Measurements from ENCODE around the gene WNT7B. TPM values are rescaled to one million over a fixed set of nuclear protein-coding genes. Genes with fewer than 3 reads are reported as not detected.

WNT7B gene
- total and polyA plus RNA-seq, 2 donors (not counting 1 experiment from before 2014, with no cell fraction given), result 0.22 to 0.67 TPM

GRCh38 chr22:45896964-45897538, 79.9 kb downstream of the WNT7B start:
- ATAC-seq (ENCODE audit: low read depth) (no peak), DNase-seq (no peak)
- TF ChIP-seq EZH2 (IDR thresholded peaks at IDR 0.05; ENCODE audit: borderline replicate concordance, insufficient read depth, low read depth, low read length, poor library complexity, severe bottlenecking) (no peak), CTCF (IDR thresholded peaks at IDR 0.05) (no peak)
- no peaks in the 10 kb centered on the region for H3K4me1 ChIP-seq (ENCODE audit: control insufficient read depth in 2 of 2, insufficient read depth in 2 of 2, low read length in 2 of 2)
- no peak overlapping the region for H2AFZ ChIP-seq (ENCODE audit: insufficient read depth, low read depth, low read length, poor library complexity, severe bottlenecking)
- H4K20me1 ChIP-seq (ENCODE audit: control insufficient read depth, insufficient read depth, low read length, poor library complexity, severe bottlenecking), result no peaks in the 10 kb centered on the region
- intact Hi-C loops (cut with micrococcal nuclease), result no loop called here
- POLR2A ChIA-PET, result no interaction called here
- no peaks in the 10 kb centered on the region for H3K9me3 ChIP-seq (ENCODE audit: control extremely low read depth in 1 of 3, control insufficient read depth in 2 of 3, insufficient read depth in 1 of 3, low read length in 2 of 3)
- peaks cover 0 to 20% (median 0%) of the 10 kb centered on the region in 4 experiments for H3K27me3 ChIP-seq (replicated peaks in 1 of 4; ENCODE audit: control extremely low read depth in 1 of 4, control insufficient read depth in 3 of 4, insufficient read depth in 4 of 4, low read length in 3 of 4)
- Mint-ChIP-seq H3K4me3 (no peak overlapping the region), H3K27me3 (peaks cover 26% of the 10 kb centered on the region), H3K27ac (no peak overlapping the region), H3K9me3 (ENCODE audit: insufficient read depth) (no peaks in the 10 kb centered on the region), H3K4me1 (no peaks in the 10 kb centered on the region)
- H3K4me3 ChIP-seq (ENCODE audit: control extremely low read depth in 1 of 5, extremely low read depth in 1 of 5, insufficient read depth in 1 of 5, low read depth in 2 of 5, low read length in 4 of 5), result no peak overlapping the region
- H3K4me2 ChIP-seq (replicated peaks; ENCODE audit: low read depth, low read length, poor library complexity, severe bottlenecking), result no peak overlapping the region
- H3K79me2 ChIP-seq (ENCODE audit: control insufficient read depth, insufficient read depth, low read length), result no peaks in the 10 kb centered on the region
- H3K27ac ChIP-seq (ENCODE audit: low read length in 2 of 2), result no peak overlapping the region
- H3K36me3 ChIP-seq (replicated peaks in 1 of 2; ENCODE audit: control extremely low read depth in 1 of 2, control insufficient read depth in 1 of 2, extremely low read depth in 1 of 2, insufficient read depth in 2 of 2, low read length in 1 of 2), result no peaks in the 10 kb centered on the region
- CTCF ChIA-PET, result no interaction called here
- no peak overlapping the region for H3K9ac ChIP-seq (ENCODE audit: low read length)
- 69% methylated on average over 2 of the region's 5 CpGs for WGBS (ENCODE audit: insufficient coverage)

GRCh38 chr22:45896153-45896951, 80.6 kb downstream of the WNT7B start:
- Mint-ChIP-seq H3K4me1 (no peaks in the 10 kb centered on the region), H3K9me3 (ENCODE audit: insufficient read depth) (no peaks in the 10 kb centered on the region), H3K27me3 (peaks cover 26% of the 10 kb centered on the region), H3K27ac (no peak overlapping the region), H3K4me3 (no peak overlapping the region)
- no peak for ATAC-seq (ENCODE audit: low read depth)
- POLR2A ChIA-PET, result no interaction called here
- intact Hi-C loops (cut with micrococcal nuclease), result no loop called here
- Histone ChIP-seq H3K9ac (ENCODE audit: low read length) (no peak overlapping the region), H3K4me3 (ENCODE audit: control extremely low read depth in 1 of 5, extremely low read depth in 1 of 5, insufficient read depth in 1 of 5, low read depth in 2 of 5, low read length in 4 of 5) (no peak overlapping the region), H4K20me1 (ENCODE audit: control insufficient read depth, insufficient read depth, low read length, poor library complexity, severe bottlenecking) (no peaks in the 10 kb centered on the region), H3K27me3 (replicated peaks in 1 of 4; ENCODE audit: control extremely low read depth in 1 of 4, control insufficient read depth in 3 of 4, insufficient read depth in 4 of 4, low read length in 3 of 4) (peaks cover 0 to 25% (median 0%) of the 10 kb centered on the region in 4 experiments), H3K79me2 (ENCODE audit: control insufficient read depth, insufficient read depth, low read length) (no peaks in the 10 kb centered on the region), H3K27ac (ENCODE audit: low read length in 2 of 2) (no peak overlapping the region), H3K36me3 (replicated peaks in 1 of 2; ENCODE audit: control extremely low read depth in 1 of 2, control insufficient read depth in 1 of 2, extremely low read depth in 1 of 2, insufficient read depth in 2 of 2, low read length in 1 of 2) (no peaks in the 10 kb centered on the region), H3K9me3 (ENCODE audit: control extremely low read depth in 1 of 3, control insufficient read depth in 2 of 3, insufficient read depth in 1 of 3, low read length in 2 of 3) (peaks cover 0 to 3% (median 0%) of the 10 kb centered on the region in 3 donors), H3K4me1 (ENCODE audit: control insufficient read depth in 2 of 2, insufficient read depth in 2 of 2, low read length in 2 of 2) (no peaks in the 10 kb centered on the region), H2AFZ (ENCODE audit: insufficient read depth, low read depth, low read length, poor library complexity, severe bottlenecking) (no peak overlapping the region), H3K4me2 (replicated peaks; ENCODE audit: low read depth, low read length, poor library complexity, severe bottlenecking) (no peak overlapping the region)
- no peak for DNase-seq
- TF ChIP-seq CTCF (IDR thresholded peaks at IDR 0.05), result no peak
- no peak for TF ChIP-seq EZH2 (IDR thresholded peaks at IDR 0.05; ENCODE audit: borderline replicate concordance, insufficient read depth, low read depth, low read length, poor library complexity, severe bottlenecking)
- CTCF ChIA-PET, result no interaction called here
- WGBS (ENCODE audit: insufficient coverage), result 85% methylated on average over 20 of the region's 20 CpGs

Data from B cell (primary cell).